Esophagus (tissue), 2 donors: ENCODE measurements around the gene RBPJL. TPM values are rescaled to one million over a fixed set of nuclear protein-coding genes. Genes with fewer than 3 reads are reported as not detected.
"Not testable (repeated sequence)": the region's sequence is repeated elsewhere in the genome, so short reads cannot be mapped to it uniquely, and the experiment has no call there.

Source experiments
- H3K27ac ChIP-seq, 2 donors: one replicate each; pipeline ENCODE4 v1.5.1; 2013; ENCODE audit warnings: low read depth in 2 of 2, mild to moderate bottlenecking in 2 of 2, inconsistent platforms in 1 of 2, low read length in 1 of 2, moderate library complexity in 1 of 2
- H3K27me3 ChIP-seq, 2 donors: one replicate each; pipeline ENCODE4 v1.6.1; 2013; ENCODE audit warnings: low read length in 2 of 2, control low read depth in 1 of 2, mild to moderate bottlenecking in 1 of 2; ENCODE audit not compliant: insufficient read depth in 2 of 2, control insufficient read depth in 1 of 2
- H3K36me3 ChIP-seq, 2 donors: one replicate each; pipeline ENCODE4 v1.6.1; 2013; ENCODE audit warnings: low read length in 1 of 2; ENCODE audit not compliant: control insufficient read depth in 2 of 2, insufficient read depth in 2 of 2
- H3K4me1 ChIP-seq, 2 donors: one replicate each; pipeline ENCODE4 v1.6.1; 2013; ENCODE audit warnings: low read length in 1 of 2; ENCODE audit not compliant: control insufficient read depth in 2 of 2, insufficient read depth in 2 of 2
- H3K4me3 ChIP-seq, 2 donors: one replicate each; pipeline ENCODE4 v1.5.1; 2013; ENCODE audit warnings: low read length in 2 of 2, mild to moderate bottlenecking in 2 of 2, low read depth in 1 of 2, moderate library complexity in 1 of 2
- H3K9me3 ChIP-seq, 2 donors: one replicate each; pipeline ENCODE4 v1.6.1; 2013; ENCODE audit warnings: mild to moderate bottlenecking in 2 of 2, low read depth in 1 of 2, low read length in 1 of 2, moderate library complexity in 1 of 2; ENCODE audit not compliant: control insufficient read depth in 2 of 2, insufficient read depth in 1 of 2
- WGBS, 2 donors: extraction: QIAGEN DNeasy Blood & Tissue Kit; methylation state at CpG; one replicate each; pipeline ENCODE4 v1.1.7; 2013; 5-methylcytosine and 5-hydroxymethylcytosine counted together
- polyA plus RNA-seq, 2 donors: library from polyadenylated mRNA; stranded (reverse); fragments of 200-250 nt; gene quantifications; one replicate each; pipeline ENCODE4 v1.2.3, GENCODE V29; 2013
- donor health status: healthy with polysubstance abuse.
- donor health status: Bipolar disorder and iron deficiency.

RBPJL gene
- polyA plus RNA-seq, 2 donors = 0.04 TPM

DNA sequence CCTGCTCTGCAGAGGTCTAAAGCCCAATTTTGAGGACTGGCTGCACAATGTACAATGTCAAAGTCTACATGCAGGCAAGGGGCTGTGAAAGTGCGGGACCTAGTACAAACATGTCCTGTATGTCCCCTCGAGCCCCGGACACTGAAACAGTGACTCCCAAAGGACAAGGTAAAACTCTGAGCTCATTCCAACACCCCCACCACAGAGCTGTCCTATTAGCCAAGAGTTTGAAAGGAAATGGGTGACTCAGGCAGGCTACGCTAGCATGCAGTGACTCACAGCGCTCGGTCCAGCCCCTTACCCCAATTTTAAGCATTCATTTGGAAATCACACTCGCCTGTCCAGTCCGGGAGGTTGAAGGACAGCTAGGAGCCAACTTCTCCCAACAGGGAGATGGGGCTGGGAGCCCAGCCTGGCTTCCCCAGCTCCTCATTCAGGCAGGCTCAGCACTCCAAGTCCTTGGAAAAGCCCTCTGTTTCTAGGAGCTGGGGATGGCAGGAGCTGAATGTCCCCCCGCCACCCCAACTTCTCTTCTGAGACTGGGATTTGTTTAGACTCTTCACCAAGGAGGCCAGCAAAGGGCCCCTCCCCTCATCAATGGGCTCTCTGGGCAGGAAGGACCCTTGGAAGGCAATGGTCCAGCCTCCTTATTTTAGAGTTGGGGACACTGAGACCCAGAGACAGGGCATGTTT, 37.7 kb downstream of the RBPJL start:
- WGBS, 2 donors = 24 to 34% methylated on average over 9 of the region's 9 CpGs
- Histone ChIP-seq H3K4me3 (peak overlapping the region in 1 of 2 donors; percentile 86), H3K9me3 (no peaks in the 10 kb centered on the region), H3K36me3 (peaks cover 0 to 4% of the 10 kb centered on the region in 2 donors), H3K27me3 (no peaks in the 10 kb centered on the region), H3K27ac (peak overlapping the region; percentile 83 to 98), H3K4me1 (peaks cover 10 to 28% of the 10 kb centered on the region in 2 donors)

DNA sequence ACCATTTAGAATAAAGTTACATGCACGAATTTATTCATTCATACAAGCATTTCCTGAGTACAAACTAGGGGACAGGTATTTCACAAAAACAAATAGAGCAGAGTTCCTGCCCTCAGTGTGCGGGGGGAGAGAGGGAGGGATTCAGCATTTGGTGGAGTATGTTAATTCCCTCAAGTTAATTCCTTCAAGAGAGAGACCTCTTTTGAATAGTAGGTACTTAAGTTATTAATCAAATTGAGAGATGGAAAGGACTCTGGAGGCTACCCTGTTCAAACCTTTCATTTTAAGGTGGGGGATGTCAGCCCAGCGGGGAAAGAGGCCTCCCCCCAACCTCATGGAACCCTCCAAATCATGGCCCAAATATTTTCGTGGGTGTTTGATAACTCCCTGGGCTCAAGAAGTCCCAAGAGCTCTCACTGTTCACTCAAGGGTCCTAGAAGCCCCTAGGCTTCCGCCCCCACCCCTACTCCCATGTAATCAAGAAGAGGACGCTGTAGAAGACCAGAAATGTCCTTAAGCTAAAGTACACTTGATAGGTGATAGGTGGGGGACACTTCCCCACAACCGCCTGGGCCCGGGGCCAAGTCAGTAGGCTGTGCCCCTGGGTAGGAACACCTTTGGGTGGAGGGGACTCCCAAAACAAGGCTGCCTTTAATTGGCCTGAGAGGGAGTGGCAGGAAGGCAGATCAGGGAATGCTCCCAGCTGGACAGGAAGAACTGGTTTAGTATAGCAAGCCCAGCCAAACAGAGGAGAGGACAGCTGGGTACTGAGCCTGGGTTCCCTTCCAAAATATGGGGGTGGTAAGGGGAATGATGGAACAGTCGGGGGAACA, 38.7 kb downstream of the RBPJL start:
- H3K9me3 ChIP-seq = no peaks in the 10 kb centered on the region
- H3K4me3 ChIP-seq = peak overlapping the region; percentile 77 to 86
- H3K36me3 ChIP-seq = no peaks in the 10 kb centered on the region
- peaks cover 9 to 25% of the 10 kb centered on the region in 2 donors for H3K4me1 ChIP-seq
- 47% methylated on average over 9 of the region's 9 CpGs for WGBS, 2 donors
- H3K27ac ChIP-seq = peak overlapping the region; percentile 89 to 98
- H3K27me3 ChIP-seq = no peaks in the 10 kb centered on the region

DNA sequence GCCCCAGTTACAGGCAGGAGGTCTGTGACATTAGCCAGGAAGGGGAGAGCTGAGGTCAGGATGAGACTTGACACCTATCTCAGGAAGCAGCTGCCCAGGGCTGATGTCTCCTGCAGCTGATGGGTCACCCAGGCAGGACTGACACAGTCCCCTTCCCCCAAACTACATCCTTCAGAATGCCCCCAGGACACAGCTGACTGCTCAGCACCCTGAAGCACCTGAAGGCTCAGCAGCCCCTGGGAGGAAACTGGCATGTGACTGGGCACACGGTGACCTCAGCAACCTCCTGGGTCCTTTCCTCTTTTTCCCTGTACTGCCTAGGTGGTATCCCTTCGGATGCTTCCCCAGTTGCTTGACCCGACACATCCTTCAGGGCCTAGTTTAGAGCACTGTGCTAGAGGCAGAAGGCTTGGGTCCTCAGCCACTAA, 39.7 kb downstream of the RBPJL start:
- peaks cover 8 to 22% of the 10 kb centered on the region in 2 donors for H3K4me1 ChIP-seq
- H3K36me3 ChIP-seq = no peaks in the 10 kb centered on the region
- H3K4me3 ChIP-seq = peak overlapping the region; percentile 77 to 86
- no peaks in the 10 kb centered on the region for H3K9me3 ChIP-seq
- peak overlapping the region; percentile 89 to 98 for H3K27ac ChIP-seq
- no peaks in the 10 kb centered on the region for H3K27me3 ChIP-seq
- 33 to 35% methylated on average over 3 of the region's 3 CpGs for WGBS, 2 donors

DNA sequence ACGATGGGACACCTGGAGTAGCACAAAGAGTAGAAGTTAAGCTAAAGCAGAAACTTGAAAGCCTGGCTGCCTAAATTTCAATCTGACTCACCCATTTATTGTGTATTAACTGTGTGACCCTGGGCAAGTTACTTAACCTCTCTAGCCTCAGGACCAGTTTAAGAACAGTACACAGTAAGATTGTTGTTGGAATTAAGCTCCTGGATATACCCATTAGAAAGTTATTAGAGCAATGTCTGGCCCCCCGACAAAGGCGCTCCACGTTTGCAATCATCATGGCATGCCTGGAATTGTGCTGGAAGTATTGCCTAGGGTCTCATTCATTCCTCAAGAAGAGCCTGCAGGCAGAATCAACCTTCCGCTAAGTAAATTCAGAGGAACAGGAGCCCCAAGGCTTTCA, 40.2 kb downstream of the RBPJL start:
- H3K4me1 ChIP-seq = peaks cover 5 to 18% of the 10 kb centered on the region in 2 donors

GRCh38 chr20:45347297-45347935, 40.8 kb downstream of the RBPJL start:
- H3K27ac ChIP-seq = peak overlapping the region; percentile 89 to 98
- WGBS, 2 donors = 15 to 19% methylated on average over 10 of the region's 10 CpGs
- no peaks in the 10 kb centered on the region for H3K27me3 ChIP-seq
- H3K4me1 ChIP-seq = peaks cover 2 to 14% of the 10 kb centered on the region in 2 donors
- H3K9me3 ChIP-seq = no peaks in the 10 kb centered on the region
- peak overlapping the region; percentile 77 to 86 for H3K4me3 ChIP-seq
- no peaks in the 10 kb centered on the region for H3K36me3 ChIP-seq

More for the DNA sequence above, 40.2 kb downstream of the RBPJL start:
- Histone ChIP-seq H3K27me3 (no peaks in the 10 kb centered on the region), H3K36me3 (no peaks in the 10 kb centered on the region), H3K9me3 (no peaks in the 10 kb centered on the region), H3K27ac (peak overlapping the region; percentile 89 to 98), H3K4me3 (peak overlapping the region; percentile 77 to 86)
- WGBS, 2 donors = 36 to 38% methylated on average over 5 of the region's 5 CpGs

- Histone ChIP-seq H3K27me3 (no peaks in the 10 kb centered on the region), H3K27ac (peak within 1 kb of the TSS; percentile 89 to 98), H3K4me1 (peaks cover 2 to 10% of the 10 kb centered on the region in 2 donors), H3K4me3 (peak within 1 kb of the TSS; percentile 77 to 86), H3K9me3 (no peaks in the 10 kb centered on the region), H3K36me3 (no peaks in the 10 kb centered on the region)
- WGBS, 2 donors = 1% methylated on average over 54 to 77 of the region's 77 CpGs
Observed at GRCh38 chr20:45347936-45348778, 41.5 kb downstream of the RBPJL start, which contains the start of gene SDC4. SDC4 (minus strand) TSS chr20:45348424; CDS start chr20:45348384, 40 bp downstream.

GRCh38 chr20:45350217-45350616, 43.6 kb downstream of the RBPJL start:
- Histone ChIP-seq H3K4me3 (no peak overlapping the region), H3K9me3 (no peaks in the 10 kb centered on the region), H3K36me3 (no peaks in the 10 kb centered on the region), H3K4me1 (peaks cover 0 to 2% of the 10 kb centered on the region in 2 donors), H3K27me3 (no peaks in the 10 kb centered on the region), H3K27ac (no peak overlapping the region)
- 37 to 59% methylated on average over 1 of the region's 1 CpG for WGBS, 2 donors

DNA sequence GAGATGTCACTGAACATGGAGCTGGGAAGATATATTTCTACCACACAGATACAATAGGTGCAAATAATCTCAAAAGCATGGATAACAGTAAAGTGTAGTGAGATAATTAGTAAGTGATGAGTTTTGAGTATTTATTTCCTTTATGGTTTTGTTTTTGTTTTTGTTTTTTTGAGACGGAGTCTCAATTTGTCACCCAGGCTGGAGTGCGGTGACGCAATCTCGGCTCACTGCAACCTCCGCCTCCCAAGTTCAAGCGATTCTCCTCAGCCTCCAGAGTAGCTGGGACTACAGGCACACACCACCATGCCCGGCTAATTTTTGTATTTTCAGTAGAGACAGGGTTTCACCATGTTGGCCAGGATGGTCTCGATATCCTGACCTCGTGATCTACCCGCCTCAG, 44.2 kb downstream of the RBPJL start:
- H3K36me3 ChIP-seq, H3K27ac ChIP-seq, H3K4me1 ChIP-seq, H3K9me3 ChIP-seq, H3K27me3 ChIP-seq, H3K4me3 ChIP-seq: not testable (repeated sequence)
- 93 to 96% methylated on average over 10 of the region's 10 CpGs for WGBS, 2 donors

- H3K4me1 ChIP-seq = peaks cover 0 to 3% of the 10 kb centered on the region in 2 donors
- no peak overlapping the region for H3K27ac ChIP-seq
- no peaks in the 10 kb centered on the region for H3K9me3 ChIP-seq
- WGBS, 2 donors = 84 to 88% methylated on average over 3 of the region's 3 CpGs
- no peaks in the 10 kb centered on the region for H3K36me3 ChIP-seq
- H3K27me3 ChIP-seq = no peaks in the 10 kb centered on the region
- no peak overlapping the region for H3K4me3 ChIP-seq
Observed at GRCh38 chr20:45352729-45353128, 46.1 kb downstream of the RBPJL start.
